GM12878 (cell line): ENCODE results near the gene VAV2. TPM values are rescaled to one million over a fixed set of nuclear protein-coding genes. Genes with fewer than 3 reads are reported as not detected.

Source experiments
- ATAC-seq: fragments of 200-7000 bp; cut with Tn5 transposase; 3 replicates; pipeline ENCODE4 v1.9.1; 2020; ENCODE audit warnings: mild to moderate bottlenecking, moderate library complexity
- BruUV-seq: library from RNA; stranded (reverse); fragments of 400-500 nt; replicated peaks from 2 replicates; lab custom pipeline; 2021; lab: Mats Ljungman, UMichigan
- CTCF ChIA-PET: fragments of 300-600 bp; sonication (Branson Sonifier 250); formaldehyde crosslinking; extraction: SDS; loops from one replicate; lab custom pipeline; 2021; ENCODE audit warnings: inconsistent platforms; lab: Yijun Ruan, JAX
- POLR2A ChIA-PET: fragments of 350-600 bp; formaldehyde crosslinking; extraction: SDS; loops from one replicate; lab custom pipeline; 2021; ENCODE audit warnings: inconsistent platforms; lab: Charles Lee
- RAD21 ChIA-PET: fragments of 300-600 bp; sonication (Branson Sonifier 250); formaldehyde crosslinking; loops from one replicate; lab custom pipeline; 2023; ENCODE audit warnings: antibody characterized with exemption; ENCODE audit not compliant: unreplicated experiment; lab: Charles Lee
- SMC1A ChIA-PET: fragments of 300-600 bp; sonication (Branson Sonifier 250); formaldehyde crosslinking; loops from one replicate; lab custom pipeline; 2023; ENCODE audit not compliant: unreplicated experiment, uncharacterized antibody; lab: Charles Lee
- DNase-seq: peaks from one replicate; pipeline ENCODE4 v3.0.0-alpha.2; 2011; ENCODE audit warnings: low read depth, low spot score
- FAIRE-seq: peaks from 3 replicates; lab custom pipeline; 2011; peaks lifted over from hg19 to GRCh38; lab: Jason Lieb, UNC
- H2AFZ ChIP-seq: 2 replicates; pipeline ENCODE4 v1.6.0; 2011; ENCODE audit warnings: low read depth, low read length, control low read depth; ENCODE audit not compliant: control insufficient read depth
- H3K27ac ChIP-seq: 2 replicates; pipeline ENCODE4 v1.5.1; 2011; ENCODE audit warnings: control low read depth; ENCODE audit not compliant: control insufficient read depth, insufficient read depth
- H3K27me3 ChIP-seq, 2 experiments: replicated peaks in 1 of 2; 2 replicates each; pipeline versions ENCODE4 v1.6.0 to v1.6.1; 2011; ENCODE audit warnings: low read length in 1 of 2; ENCODE audit not compliant: control insufficient read depth in 2 of 2, insufficient read depth in 2 of 2
- H3K36me3 ChIP-seq, 2 experiments: 2 replicates each; pipeline ENCODE4 v1.5.1; 2011; ENCODE audit warnings: low read length in 1 of 2; ENCODE audit not compliant: control insufficient read depth in 2 of 2, insufficient read depth in 2 of 2
- H3K4me1 ChIP-seq: 2 replicates; pipeline ENCODE4 v1.6.1; 2011; ENCODE audit warnings: mild to moderate bottlenecking, low read length, moderate library complexity, mixed read lengths; ENCODE audit not compliant: control insufficient read depth, insufficient read depth
- H3K4me2 ChIP-seq: 2 replicates; pipeline ENCODE4 v1.6.0; 2011; ENCODE audit warnings: control low read depth; ENCODE audit not compliant: control insufficient read depth, insufficient read depth
- H3K4me3 ChIP-seq: fragments of 200-600 bp; sonication (generic); 2 replicates; pipeline ENCODE4 v1.5.1; 2016
- H3K79me2 ChIP-seq: 2 replicates; pipeline ENCODE4 v1.6.0; 2011; ENCODE audit warnings: low read length; ENCODE audit not compliant: control insufficient read depth, insufficient read depth
- H3K9ac ChIP-seq: 2 replicates; pipeline ENCODE4 v1.8.0; 2011; ENCODE audit warnings: low read length, control low read depth, mixed read lengths; ENCODE audit not compliant: control insufficient read depth, insufficient read depth
- H3K9me3 ChIP-seq: replicated peaks from 3 replicates; pipeline ENCODE4 v1.5.1; 2011; ENCODE audit warnings: mild to moderate bottlenecking, low read length; ENCODE audit not compliant: control insufficient read depth, insufficient read depth
- H4K20me1 ChIP-seq: 2 replicates; pipeline ENCODE4 v1.6.0; 2011; ENCODE audit not compliant: control insufficient read depth, insufficient read depth
- E2F4 ChIP-seq: IDR thresholded peaks from 2 replicates; pipeline ENCODE4 v1.6.1; 2012; ENCODE audit warnings: low read depth, low read length, improper control_type of control experiment
- POLR2A ChIP-seq: IDR thresholded peaks from 2 replicates; pipeline ENCODE4 v1.6.1; 2011; ENCODE audit warnings: low read depth, mild to moderate bottlenecking, low read length
- POU2F2 ChIP-seq: IDR thresholded peaks from 3 replicates; pipeline ENCODE4 v1.6.1; 2011; ENCODE audit warnings: low read depth, mild to moderate bottlenecking, low read length, borderline replicate concordance
- WGBS: methylation state at CpG from one replicate; pipeline ENCODE4 v1.1.6; 2016; ENCODE audit warnings: low lambda C conversion rate; ENCODE audit not compliant: insufficient replicate concordance, insufficient coverage; ENCODE audit errors: missing lambda C conversion rate; 5-methylcytosine and 5-hydroxymethylcytosine counted together
- in situ Hi-C: fragments of 300-500 bp; cut with MboI; formaldehyde crosslinking; loops from 9 replicates; pipeline ENCODE4 v1.14.3; 2018; ENCODE audit warnings: mixed read lengths
- intact Hi-C: fragments of 100-400 bp; cut with micrococcal nuclease; formaldehyde crosslinking; loops from one replicate; pipeline ENCODE4 v1.14.2; 2022; ENCODE audit not compliant: unreplicated experiment
- polyA plus RNA-seq, 11 experiments: library from polyadenylated mRNA; depleted of rRNA in 4 of 11; unstranded in 6 of 11; stranded (reverse) in 5 of 11; fragments of >200 nt; fragmentation: Nextera tagmentation in 4 of 11; fragmentation: Illumina TruSeq in 1 of 11; extraction: Ambion mirVana in 4 of 11; extraction: Trizol in 1 of 11; gene quantifications; 1 replicate in 1 of 11; 2 replicates in 10 of 11; pipeline versions ENCODE4 v1.2.1 to v1.2.3, GENCODE V29; 2011 to 2016; ENCODE audit warnings: inconsistent platforms in 2 of 11, missing spikeins in 2 of 11, low read depth in 1 of 11
- total RNA-seq, 4 experiments: library from RNA; depleted of rRNA in 3 of 4; stranded (reverse); fragments of >200 nt in 3 of 4; fragmentation: Illumina TruSeq in 1 of 4; extraction: Trizol in 1 of 4; gene quantifications; 2 replicates each; pipeline versions ENCODE4 v1.2.1 to v1.2.3, GENCODE V29; 2013 to 2021
- TF ChIP-seq, protein P1 (sequence below): IDR thresholded peaks from 2 replicates; pipeline ENCODE4 v1.6.1; 2011; ENCODE audit warnings: borderline replicate concordance, low read depth, mild to moderate bottlenecking, moderate library complexity, mixed read lengths, low read length; ENCODE audit not compliant: insufficient read depth; ENCODE audit errors: extremely low read length

Gene VAV2
- total and polyA plus RNA-seq, 10 of the 15 experiments (the other 5 are each of a cell fraction or from before 2014, with no cell fraction given), result 0.13 to 43.9 (median 16.9) TPM

- TF ChIP-seq E2F4, result no peak
- no peak for TF ChIP-seq POLR2A
These were observed 59.5 kb downstream of the VAV2 start (continued) for GRCh38 chr9:133932633-133933032.

- Histone ChIP-seq H4K20me1 (no peaks in the 10 kb centered on the region; the same call in 1 of the 2 replicates), H3K36me3 (peaks cover 0 to 7% of the 10 kb centered on the region in 2 experiments; a peak in 3 of 4 replicates), H3K9me3 (no peaks in the 10 kb centered on the region; the same call in 2 of the 3 replicates), H3K4me1 (peaks cover 8% of the 10 kb centered on the region), H3K79me2 (peaks cover 16% of the 10 kb centered on the region), H3K9ac (no peak overlapping the region), H3K4me2 (no peak overlapping the region), H3K4me3 (no peak overlapping the region), H2AFZ (no peak overlapping the region), H3K27ac (no peak overlapping the region), H3K27me3 (no peaks in the 10 kb centered on the region)
- no TSS peak for BruUV-seq
- FAIRE-seq (no peak), ATAC-seq (no peak), DNase-seq (no peak)
- intact Hi-C loops, result no loop called here
- SMC1A ChIA-PET, result no interaction called here
- RAD21 ChIA-PET, result no interaction called here
- CTCF ChIA-PET, result no interaction called here
- 96% methylated on average over 15 of the region's 15 CpGs for WGBS
- TF ChIP-seq POU2F2, result no peak
- TF ChIP-seq, protein P1, sequence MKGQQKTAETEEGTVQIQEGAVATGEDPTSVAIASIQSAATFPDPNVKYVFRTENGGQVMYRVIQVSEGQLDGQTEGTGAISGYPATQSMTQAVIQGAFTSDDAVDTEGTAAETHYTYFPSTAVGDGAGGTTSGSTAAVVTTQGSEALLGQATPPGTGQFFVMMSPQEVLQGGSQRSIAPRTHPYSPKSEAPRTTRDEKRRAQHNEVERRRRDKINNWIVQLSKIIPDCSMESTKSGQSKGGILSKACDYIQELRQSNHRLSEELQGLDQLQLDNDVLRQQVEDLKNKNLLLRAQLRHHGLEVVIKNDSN, result no peak
- in situ Hi-C loops, result no loop called here
- POLR2A ChIA-PET, result no interaction called here
These were observed 59.9 kb downstream of the VAV2 start for GRCh38 chr9:133932181-133932580.
